Stimulated activated CD8-positive, alpha-beta memory T cell treated with anti-CD3 and anti-CD28 coated beads, Interleukin-4, amount 100 ng/mL, for 1 hour (primary cell): ENCODE measurements around the gene TP53AIP1.

ENCODE experiments used
- DNase-seq, 2 donors: peaks; one replicate each; pipeline ENCODE4 v3.0.0-alpha.2; 2020; ENCODE audit warnings: low read depth in 2 of 2, low spot score in 1 of 2

Gene TP53AIP1

DNA sequence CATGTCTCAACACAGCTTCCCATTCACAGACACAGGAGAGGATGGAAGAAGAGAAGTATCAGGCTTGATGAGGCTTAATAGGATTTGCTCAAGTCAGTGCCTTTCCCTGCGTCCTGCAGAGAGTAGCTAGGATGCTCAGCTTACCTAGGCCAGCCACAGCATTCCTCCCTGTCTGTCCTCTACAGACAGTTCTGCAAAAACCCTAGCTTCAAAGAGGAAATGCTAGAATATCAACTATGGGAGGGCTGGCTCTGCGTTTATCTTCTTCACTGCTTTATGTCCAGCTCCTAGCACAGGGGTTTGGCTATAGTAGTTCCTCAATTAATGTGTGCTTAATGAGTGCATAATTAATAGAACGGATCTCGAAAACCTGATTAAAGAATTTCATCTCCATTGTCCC is 35.1 kb downstream of the TP53AIP1 start:
- no peak for DNase-seq

DNA sequence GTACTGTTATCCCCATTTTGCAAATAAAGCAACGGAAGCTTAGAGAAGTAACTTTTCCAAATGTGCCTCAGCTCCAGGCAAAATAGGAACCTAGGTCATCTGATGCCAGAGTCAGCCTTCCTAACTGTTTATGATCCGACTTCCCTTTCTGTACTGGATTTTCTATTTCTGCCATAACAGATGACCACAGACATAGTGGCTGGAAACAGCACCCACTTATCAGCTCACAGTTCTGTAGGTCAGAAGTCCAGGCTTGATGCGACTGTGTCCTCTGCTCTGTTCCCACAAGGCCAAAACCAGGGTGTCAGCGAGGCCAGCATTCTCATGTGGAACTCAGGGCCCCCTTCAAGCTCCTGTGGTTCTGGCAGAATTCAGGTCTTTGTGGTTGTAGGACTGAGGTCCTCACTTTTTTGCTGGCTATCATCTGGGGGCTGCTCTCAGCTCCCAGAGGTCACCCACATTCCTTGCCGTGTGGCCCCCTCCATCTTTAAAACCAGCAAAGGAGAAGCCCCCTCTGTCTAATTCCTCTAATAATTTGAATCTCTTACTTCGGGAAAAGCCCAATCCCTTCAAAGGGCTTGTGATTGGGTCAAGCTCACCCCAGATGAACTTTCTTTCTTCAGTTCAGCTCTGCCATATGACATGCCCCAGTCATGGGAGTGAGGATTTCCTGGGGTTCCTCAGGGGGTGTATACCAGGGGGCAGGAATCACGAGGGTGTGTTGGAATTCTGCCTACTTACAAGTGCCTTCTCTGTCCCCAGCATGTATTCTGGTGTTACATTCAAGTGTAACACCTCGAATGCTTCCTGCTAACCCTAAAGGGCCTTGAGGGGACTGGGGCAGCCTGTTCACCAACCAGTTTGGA is 36.3 kb downstream of the TP53AIP1 start:
- DNase-seq: no peak

DNA sequence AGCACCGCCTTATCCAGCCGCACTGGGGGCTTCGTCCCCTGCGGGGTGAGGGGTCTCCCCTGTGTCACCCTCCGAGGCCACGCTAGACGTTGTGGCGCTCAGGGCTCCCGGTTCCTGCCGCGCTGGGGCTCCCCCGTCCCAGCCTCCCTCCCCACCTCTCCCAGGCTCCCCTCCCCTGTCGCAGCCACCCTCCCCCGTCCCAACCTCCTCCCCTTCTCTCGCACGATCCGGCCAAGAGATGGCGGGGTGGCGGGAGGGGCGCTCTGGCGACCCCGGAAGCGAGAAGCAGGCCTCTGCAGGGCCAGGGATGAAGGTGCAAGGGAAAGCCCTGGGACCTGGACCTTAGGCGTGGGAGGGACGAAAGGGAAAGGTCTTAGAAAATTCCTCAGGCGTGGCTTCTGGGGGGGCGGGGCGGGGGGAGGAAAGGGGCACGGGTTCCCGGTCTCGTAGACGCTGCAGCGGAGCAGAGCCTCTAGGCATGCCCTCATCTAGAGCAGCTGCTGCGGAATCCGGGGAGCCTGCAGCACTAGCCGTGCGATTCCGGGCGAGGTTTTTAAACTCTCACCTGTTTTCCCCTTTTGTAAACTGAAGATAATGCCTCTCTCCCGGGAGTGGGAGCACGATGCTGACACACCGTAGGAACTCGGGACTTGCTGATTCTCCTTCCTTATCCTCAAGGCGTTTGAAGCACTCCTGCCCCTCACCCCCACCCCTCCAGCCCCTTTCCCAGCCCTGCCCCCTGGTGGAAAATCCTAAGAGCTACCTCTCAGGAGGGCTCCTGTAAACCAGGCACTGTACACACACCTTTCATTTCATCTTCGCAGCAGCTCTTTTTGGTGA is 37.1 kb downstream of the TP53AIP1 start:
- no peak for DNase-seq

DNA sequence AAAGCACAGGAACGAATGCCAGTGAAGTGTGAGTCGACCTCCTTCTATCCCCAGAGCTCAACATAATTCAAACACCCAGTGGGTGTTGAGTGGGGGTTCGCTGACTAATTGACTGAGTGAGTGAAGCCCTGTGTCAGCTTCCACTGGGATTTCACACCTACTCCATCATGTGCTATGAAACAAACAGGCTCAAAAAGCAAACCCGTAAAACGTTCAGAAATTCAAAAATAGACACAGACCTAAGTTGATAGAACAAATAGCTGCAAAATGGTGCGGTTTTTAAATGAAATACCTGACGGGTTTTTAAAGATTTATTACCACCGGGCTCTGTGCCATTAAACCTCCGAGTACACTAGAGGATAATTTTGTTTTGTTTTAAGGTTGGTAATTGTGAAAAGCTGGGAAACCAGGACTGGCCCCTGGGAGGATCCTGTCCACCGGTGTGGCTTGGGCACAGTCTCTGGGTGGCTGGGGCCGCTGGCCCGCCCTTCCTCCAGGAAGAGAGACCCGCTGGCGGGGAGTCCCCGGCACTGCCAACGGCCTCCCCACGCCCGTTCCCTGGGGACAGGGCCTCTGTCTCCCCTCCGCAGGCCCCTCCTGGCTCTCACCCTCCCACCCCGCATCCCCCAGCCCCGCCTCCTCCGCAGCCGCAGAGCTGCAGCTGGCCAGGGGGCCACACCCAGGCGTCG is 37.9 kb downstream of the TP53AIP1 start:
- no peak for DNase-seq

DNA sequence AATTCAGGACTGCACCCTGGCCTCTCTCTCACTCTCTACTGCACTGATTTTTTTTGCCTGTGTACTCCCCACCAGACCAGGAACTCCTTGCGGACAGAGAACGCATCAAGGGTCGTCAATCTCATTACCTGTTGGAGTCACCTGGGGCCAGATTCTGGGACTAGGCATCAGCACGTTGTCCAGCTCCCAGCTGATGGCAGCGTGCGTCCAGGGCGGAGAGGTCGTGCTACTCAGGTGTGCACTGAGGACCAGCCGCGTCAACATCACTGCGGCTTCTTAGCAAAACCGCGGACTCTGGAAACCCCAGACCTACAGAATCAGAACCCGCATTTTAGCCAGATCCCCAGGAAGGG is 38.4 kb downstream of the TP53AIP1 start:
- no peak for DNase-seq

DNA sequence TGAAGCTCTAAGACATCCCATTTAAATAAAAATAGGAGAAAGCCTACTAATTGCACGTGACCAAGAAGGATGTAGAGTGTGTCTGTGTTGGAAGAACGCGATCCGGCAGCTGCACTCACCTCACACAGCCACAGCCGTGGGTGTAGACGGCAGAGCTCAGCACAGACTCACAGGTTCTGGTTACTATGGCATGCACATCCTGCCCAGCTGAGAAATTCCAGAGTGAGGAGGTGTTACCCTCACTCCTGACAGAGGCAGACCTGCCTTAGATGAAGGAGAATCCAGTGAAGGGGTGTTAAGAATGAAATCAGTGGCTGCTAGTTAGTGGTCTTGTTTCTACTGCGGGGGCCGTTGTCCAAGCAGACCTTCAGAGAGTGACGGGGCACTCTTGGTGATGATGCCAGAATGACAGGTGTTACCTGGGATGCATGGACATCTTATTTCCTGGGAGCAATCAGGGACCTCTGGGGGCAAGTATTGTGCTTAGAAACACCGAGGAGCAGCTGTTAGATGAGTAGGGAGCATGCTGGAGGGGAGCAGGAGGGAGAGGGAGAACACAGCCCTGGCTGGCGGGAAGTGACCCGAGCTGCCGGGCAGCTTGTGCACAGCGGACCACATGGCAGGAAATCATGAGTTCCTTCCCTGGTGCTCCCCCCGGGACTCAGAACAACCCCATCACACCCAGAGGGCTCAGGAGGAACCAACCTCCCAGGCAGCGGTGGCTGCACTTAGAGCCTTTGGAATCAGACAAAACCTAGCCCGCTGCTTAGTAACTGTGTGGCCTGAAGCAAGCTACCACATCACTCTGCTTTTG is 39.2 kb downstream of the TP53AIP1 start:
- DNase-seq: no peak

DNA sequence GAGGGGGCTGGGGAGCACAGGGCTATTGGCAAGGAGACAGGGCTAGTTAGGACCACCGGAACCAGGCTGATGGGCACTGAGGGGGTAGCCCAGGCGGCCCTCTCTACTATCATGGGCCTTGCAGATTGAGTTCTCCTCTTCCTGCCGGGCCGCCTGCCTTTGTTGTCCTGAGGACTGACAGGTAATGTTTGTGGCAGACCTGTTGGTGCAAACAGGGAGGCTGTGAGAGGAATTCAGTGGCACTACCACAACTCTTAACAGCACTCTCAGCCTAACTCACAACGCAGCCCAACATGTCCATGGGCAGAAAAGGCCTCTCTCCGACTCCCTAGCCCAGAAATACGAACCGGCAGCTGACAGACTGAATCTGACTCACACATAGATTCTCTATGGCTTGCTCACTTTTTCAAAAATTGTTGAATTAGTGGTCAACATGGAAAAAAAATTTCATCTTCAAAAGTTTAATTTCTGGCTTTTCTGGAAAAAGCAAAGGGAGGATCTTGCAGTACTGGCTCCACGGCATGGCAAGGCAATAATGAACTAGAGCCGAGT is 40.1 kb downstream of the TP53AIP1 start:
- no peak for DNase-seq

DNA sequence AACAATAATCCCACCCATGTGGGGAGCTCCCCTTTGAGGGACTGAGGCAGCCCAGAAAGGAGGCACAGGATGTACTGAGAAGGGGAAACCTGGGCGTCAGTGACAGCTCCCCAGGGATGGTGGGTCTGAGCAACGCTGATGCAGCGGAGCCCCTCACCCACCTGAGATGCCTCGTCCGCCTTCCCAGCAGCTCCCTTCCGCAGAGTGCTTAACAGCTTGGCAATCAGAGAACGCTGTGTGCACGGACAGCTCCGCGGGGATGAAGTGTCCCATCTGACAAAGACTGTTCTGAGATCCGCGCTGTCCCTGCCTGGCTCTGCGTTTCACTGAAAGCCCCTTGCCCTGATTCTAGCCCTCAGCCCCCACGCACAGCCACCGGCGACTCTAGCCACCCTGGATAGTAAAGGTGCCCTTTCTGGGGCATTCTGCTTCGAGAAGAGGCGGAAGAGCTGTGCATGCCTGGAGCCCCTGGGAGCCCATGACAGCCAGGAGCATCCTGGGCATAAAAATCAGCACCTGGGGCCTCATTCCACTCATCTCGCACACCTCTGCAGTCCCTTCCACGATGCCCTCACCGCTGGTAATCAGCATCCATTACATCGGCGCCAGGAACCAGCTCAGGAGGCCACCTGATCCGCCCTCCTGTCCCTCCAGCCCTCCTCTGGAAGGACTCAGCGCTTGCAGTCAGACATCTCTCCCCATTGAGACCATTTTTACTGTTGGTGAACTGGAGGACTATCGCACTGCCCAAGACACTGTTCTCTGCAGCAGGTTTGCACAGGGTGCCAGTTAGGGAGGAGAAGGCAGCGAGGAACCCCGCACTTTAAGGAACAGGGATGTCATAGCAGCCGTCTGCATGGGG is 40.8 kb downstream of the TP53AIP1 start:
- no peak for DNase-seq

DNA sequence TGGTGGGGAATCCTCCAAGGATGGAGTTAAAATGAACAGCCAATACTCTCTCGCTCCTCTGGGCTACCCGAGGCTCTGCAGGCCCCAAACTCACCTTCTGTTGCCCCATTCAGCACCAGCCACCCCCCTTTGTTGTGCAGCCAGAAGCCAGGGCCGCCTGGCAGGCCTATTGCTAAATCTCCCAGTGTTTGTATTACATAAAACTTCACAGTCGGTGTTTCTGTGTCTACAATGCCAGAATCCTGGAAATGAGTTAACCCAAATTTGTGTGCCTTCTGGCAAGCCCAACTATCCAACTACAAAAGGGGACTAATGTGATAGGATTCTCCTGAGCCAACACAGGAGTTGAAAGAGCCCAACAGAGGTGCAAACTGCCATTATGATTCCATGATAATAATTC is 42.2 kb downstream of the TP53AIP1 start:
- DNase-seq: no peak

DNA sequence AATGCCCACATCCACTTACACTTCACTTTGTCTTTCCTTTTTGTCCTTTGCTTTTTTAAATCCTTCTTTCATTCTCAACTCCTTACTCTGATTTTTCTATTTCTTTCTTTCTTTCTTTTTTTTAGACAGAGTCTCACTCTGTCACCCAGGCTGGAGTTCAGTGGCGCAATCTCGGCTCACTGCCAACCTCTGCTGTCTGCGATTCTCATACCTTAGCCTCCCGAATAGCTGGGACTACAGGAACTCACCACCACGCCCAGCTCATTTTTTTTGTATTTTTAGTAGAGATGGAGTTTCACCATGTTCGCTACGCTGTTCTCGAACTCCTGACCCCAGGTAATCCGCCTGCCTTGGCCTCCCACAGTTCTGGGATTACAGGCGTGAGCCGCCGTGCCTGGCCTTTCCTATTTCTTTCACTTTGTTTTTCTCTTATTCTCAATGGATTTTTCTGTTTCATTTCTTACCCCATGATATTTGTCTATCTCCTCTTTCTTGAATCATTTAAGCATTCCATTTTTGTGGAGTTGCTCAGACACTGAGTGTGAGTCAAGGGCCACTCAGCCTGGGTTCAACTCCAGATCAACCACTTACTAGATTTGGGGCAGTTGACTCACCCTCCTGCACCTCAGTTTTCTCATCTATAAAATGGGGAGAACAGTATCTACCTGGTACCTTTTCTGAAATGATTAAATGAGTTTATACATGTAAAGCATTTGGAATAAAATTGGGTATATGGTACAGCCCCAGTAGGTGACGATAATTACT is 43.9 kb downstream of the TP53AIP1 start:
- DNase-seq: no peak

DNA sequence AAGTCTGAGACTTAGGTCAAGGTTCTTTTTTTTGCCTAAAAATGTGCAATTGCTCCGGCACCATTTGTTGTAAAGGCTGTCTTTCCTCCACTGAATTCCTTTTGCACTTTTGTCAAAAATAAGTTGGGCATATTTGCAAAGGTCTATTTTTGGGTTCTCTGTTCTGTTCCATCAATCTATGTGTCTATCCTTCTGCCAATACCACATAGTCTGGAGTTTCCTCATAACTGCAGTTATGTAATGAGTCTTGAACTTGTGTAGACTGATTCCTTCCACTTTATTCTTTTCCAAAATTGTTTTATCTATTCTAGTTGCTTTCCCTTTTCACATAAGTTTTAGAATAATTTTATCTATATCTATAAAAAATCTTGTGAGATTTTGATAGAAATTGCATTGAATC is 44.8 kb downstream of the TP53AIP1 start:
- DNase-seq: no peak

DNA sequence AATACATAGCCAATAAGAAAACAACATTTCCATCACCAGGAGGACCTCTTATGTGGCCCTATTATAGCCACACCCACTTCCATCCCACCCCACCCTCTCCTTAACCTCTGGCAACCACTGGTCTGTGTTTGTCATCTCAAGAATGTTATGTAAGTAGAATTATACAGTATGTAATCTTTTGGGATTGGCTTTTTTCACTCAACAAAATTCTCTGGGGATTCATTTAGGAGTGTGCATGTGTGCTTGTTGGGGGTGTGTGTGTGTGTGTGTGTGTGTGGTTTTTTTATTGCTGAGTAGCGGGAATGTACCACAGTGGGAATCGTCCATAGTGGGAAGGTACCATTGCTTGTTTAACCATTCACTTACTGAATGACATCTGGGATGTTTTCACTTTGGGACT is 46.3 kb downstream of the TP53AIP1 start:
- no peak for DNase-seq

DNA sequence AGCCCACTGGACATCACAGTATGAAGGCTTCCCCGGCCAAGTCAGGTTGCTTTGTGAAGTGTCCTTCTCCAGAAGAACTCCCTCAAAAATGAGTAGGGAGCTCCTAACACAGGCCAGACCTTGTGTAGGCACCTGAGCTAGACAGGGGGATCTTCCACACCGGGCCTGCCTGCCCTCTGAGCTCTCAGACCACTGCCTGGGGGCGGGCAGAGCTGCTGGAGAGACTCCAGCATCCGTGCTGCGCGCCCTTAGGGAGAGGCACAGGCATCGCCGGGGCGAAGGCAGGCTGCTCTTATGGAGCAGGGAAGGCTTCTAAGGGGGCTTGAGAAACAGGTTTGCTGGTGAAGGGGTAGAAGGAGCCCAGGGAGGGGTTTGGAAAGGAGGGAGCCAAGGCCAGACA is 47.1 kb downstream of the TP53AIP1 start:
- DNase-seq: no peak

DNA sequence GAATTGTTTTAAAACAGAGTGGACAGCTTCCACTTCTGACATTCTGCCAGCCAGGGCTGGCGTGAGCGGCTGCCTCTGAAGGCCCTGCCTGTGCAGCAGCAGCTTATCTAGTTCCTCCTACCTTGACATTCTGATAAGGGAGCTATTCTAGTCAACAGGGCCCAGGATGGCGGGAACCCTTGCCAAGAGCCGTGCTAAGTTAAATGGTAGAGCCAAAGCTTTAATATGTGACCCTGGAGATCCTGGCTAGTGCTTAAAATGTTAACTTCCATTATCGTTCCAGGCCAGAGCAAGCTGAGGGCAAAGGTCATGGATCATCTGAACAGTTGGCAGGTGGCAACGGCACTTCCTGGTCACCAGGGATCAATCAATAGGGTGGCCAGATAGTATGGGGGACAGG is 48.0 kb downstream of the TP53AIP1 start:
- DNase-seq: no peak

DNA sequence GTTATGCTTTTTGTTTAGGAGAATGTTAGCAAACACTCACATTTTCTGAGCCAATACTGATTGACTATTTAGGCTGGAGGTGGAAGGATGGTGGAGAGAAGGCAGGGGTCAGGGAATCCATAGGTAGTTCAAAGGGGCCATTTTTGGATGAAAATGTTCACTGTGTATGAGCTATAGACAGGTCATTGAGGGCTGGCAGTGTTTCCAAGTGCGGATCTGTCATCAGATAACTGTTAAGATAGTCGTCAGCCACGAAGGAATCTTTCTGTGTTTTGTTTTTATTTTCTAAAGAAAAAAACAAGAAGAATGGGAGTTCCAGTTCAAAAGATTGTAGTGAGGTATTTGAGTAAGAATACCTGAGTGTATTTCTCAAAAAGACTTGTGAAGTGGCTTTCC is 48.4 kb downstream of the TP53AIP1 start:
- DNase-seq: no peak

DNA sequence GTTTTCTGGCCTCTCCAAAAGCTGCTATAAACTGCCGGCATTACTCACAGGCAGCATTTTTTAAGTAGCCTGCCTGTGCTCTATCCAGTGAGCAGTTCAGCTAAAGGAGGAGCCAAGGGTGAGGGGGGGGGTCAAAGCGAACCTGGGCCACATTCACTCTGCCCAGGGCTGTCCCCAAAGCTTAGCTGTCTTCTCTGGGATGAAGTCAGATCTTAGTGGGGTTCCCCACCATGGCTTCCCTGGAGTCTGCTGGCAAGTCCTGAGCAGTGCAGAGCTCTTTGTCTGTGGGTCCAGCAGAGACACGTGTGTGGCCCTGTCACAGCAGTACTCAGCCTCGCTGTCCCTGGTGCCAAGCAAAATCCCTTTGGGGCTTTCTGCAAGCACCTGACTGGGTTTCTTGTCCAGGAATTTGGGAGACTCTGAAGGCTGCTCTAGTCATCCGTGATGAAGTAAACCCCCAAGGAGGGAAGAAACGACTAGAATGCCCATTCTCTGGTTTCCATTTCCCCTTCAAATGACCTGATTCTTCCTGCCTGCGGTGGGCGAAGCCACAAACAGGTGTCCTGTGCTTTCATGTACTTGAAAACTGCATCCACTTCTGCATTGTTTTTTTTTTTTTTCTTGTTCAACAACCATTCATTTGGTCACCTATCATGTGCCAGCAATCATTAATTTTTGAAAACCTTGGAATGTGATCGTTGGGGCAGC is 48.9 kb downstream of the TP53AIP1 start:
- DNase-seq: no peak

DNA sequence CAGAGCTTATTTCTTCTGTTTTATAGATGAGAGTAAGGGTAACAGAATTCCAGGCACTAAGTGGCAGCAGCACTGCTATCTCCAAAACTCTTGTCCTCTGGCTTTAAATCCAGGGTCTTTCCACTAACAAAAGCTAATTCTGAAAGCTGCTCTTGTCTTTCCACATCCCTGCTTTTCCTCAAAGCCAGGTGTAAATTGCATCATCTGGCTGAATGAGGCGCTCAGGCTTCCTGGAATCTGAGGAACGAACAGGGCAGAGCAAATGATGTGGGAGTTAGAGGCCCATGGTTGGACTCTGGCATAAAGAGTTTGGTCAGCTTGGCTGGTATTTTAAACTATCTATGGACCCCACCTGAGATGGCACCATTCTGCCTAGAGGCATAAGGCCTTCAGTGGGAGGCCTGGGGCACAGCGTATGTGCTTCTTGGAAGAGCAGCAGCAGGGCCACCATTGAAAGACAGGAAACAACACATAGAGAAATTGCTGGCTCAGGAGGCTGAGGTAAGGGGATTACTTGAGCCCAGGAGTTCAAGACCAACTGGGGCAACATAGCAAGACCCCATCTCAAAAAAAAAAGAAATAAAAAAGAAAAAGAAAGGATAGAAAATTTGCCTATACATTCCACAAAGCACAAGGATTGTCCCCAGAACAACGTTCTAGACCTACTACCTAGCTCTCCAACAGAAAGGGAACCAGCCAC is 49.7 kb downstream of the TP53AIP1 start:
- no peak for DNase-seq

DNA sequence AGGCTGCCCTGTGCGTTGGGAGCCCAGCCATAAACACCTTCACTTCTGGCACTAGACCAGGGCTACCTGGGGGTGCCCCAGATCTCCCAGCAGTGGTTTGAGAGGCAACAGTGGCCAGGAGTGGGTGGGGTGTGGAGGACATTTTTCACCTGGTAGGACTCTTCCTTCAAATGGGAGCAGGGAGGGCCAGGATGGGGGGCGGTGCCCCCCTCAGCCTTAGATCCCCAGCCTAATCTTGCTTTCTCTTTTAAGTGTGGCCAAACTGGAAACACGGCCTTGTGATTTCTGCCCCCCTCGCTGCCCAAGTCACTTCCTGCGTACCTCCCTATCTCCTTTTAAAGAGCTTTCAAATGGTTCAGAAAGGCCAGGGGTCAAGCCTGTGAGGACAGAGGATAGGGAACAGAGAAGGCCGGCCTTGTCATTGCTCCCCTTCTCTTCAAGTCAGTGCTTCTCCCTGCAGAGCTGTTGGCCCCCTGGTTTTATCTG is 50.7 kb downstream of the TP53AIP1 start:
- no peak for DNase-seq
